K562 (cell line): ENCODE results near the gene BCAS3. TPM values are rescaled to one million over a fixed set of nuclear protein-coding genes. Genes with fewer than 3 reads are reported as not detected.

ENCODE experiments used
- ATAC-seq: fragments of 200-7000 bp; cut with Tn5 transposase; 3 replicates; pipeline ENCODE4 v1.9.1; 2020; ENCODE audit warnings: moderate library complexity
- BruUV-seq: library from RNA; stranded (reverse); fragments of 400-500 nt; replicated peaks from 2 replicates; lab custom pipeline; 2021; lab: Mats Ljungman, UMichigan
- CTCF ChIA-PET: fragments of 300-600 bp; formaldehyde crosslinking; extraction: SDS; loops from one replicate; lab custom pipeline; 2021; ENCODE audit warnings: low intra/inter-chr PET ratio; lab: Yijun Ruan, JAX
- POLR2A ChIA-PET: fragments of 300-600, 350-650 bp; sonication (Branson Sonifier 250); formaldehyde crosslinking; extraction: SDS; loops from one replicate; lab custom pipeline; 2021; ENCODE audit warnings: antibody characterized with exemption, inconsistent platforms; lab: Yijun Ruan, JAX
- DNase-seq, 4 experiments: peaks; one replicate each; pipeline versions ENCODE4 v3.0.0 to v3.0.0-alpha.2; 2011 to 2018; ENCODE audit warnings: low spot score in 3 of 4, mixed read lengths in 3 of 4; ENCODE audit errors: extremely low read depth in 1 of 4
- FAIRE-seq: peaks from 2 replicates; lab custom pipeline; 2011; peaks lifted over from hg19 to GRCh38; lab: Jason Lieb, UNC
- H2AFZ ChIP-seq: 2 replicates; pipeline ENCODE4 v1.6.0; 2011; ENCODE audit warnings: low read depth, low read length, control low read depth, inconsistent platforms
- H3K27ac ChIP-seq: fragments of 200-600 bp; 3 replicates; pipeline ENCODE4 v1.8.0; 2011; ENCODE audit warnings: low read depth, mild to moderate bottlenecking, control low read depth, inconsistent platforms, low read length, moderate library complexity, mixed read lengths; ENCODE audit errors: extremely low read depth
- H3K27me3 ChIP-seq, 2 experiments: fragments of 300-600 bp in 1 of 2; 2 replicates in 1 of 2; 3 replicates in 1 of 2; pipeline versions ENCODE4 v1.6.0 to v1.8.0; 2011; ENCODE audit warnings: inconsistent platforms in 2 of 2, low read length in 2 of 2, mild to moderate bottlenecking in 1 of 2, mixed read lengths in 1 of 2, moderate library complexity in 1 of 2; ENCODE audit not compliant: control insufficient read depth in 2 of 2, insufficient read depth in 2 of 2
- H3K36me3 ChIP-seq: fragments of 300-600 bp; 3 replicates; pipeline ENCODE4 v1.8.0; 2011; ENCODE audit warnings: mild to moderate bottlenecking, low read length, inconsistent platforms; ENCODE audit not compliant: control insufficient read depth, insufficient read depth
- H3K4me1 ChIP-seq, 2 experiments: fragments of 200-600 bp in 1 of 2; replicated peaks in 1 of 2; 2 replicates in 1 of 2; 3 replicates in 1 of 2; pipeline versions ENCODE4 v1.5.1 to v1.8.0; 2011; ENCODE audit warnings: inconsistent platforms in 2 of 2, low read length in 2 of 2, mild to moderate bottlenecking in 1 of 2, mixed read lengths in 1 of 2, moderate library complexity in 1 of 2; ENCODE audit not compliant: control insufficient read depth in 2 of 2, insufficient read depth in 2 of 2
- H3K4me2 ChIP-seq: 2 replicates; pipeline ENCODE4 v1.6.1; 2011; ENCODE audit warnings: low read length, control low read depth, inconsistent platforms, mixed read lengths; ENCODE audit not compliant: insufficient read depth
- H3K4me3 ChIP-seq: fragments of 200-600 bp; sonication (generic), shearing (Covaris generic); 2 replicates; pipeline ENCODE4 v1.5.1; 2016; ENCODE audit warnings: control low read depth, inconsistent platforms
- H3K79me2 ChIP-seq: fragments of 200-600 bp; 3 replicates; pipeline ENCODE4 v1.8.0; 2011; ENCODE audit warnings: low read length, inconsistent platforms; ENCODE audit not compliant: control insufficient read depth, insufficient read depth
- H3K9ac ChIP-seq, 2 experiments: 2 replicates each; pipeline versions ENCODE4 v1.6.0 to v1.6.1; 2011; ENCODE audit warnings: low read depth in 2 of 2, low read length in 2 of 2, control low read depth in 1 of 2, inconsistent platforms in 1 of 2, mild to moderate bottlenecking in 1 of 2, mixed read lengths in 1 of 2; ENCODE audit not compliant: insufficient read depth in 1 of 2
- H3K9me1 ChIP-seq: one replicate; pipeline ENCODE4 v1.6.0; 2011; ENCODE audit warnings: inconsistent platforms, mild to moderate bottlenecking, low read length, moderate library complexity; ENCODE audit not compliant: control insufficient read depth, insufficient read depth
- H3K9me3 ChIP-seq: replicated peaks from 2 replicates; pipeline ENCODE4 v1.5.1; 2011; ENCODE audit warnings: low read depth, low read length, inconsistent platforms; ENCODE audit not compliant: control insufficient read depth, insufficient read depth
- H4K20me1 ChIP-seq: replicated peaks from 2 replicates; pipeline ENCODE4 v1.6.1; 2011; ENCODE audit warnings: low read length, inconsistent platforms, mixed read lengths; ENCODE audit not compliant: control insufficient read depth, insufficient read depth
- ATF7 ChIP-seq: fragments of 450-650 bp; IDR thresholded peaks from 2 replicates; pipeline ENCODE4 v1.7.1; 2014; ENCODE audit warnings: mild to moderate bottlenecking, moderate library complexity
- CCNT2 ChIP-seq: IDR thresholded peaks from 2 replicates; pipeline ENCODE4 v1.6.1; 2011; ENCODE audit warnings: borderline replicate concordance, low read depth, mild to moderate bottlenecking, moderate library complexity, mixed read lengths, low read length; ENCODE audit not compliant: insufficient read length; ENCODE audit errors: extremely low read depth
- CEBPG ChIP-seq, 3 experiments: fragments of 200-800 bp in 1 of 3; sonication (Bioruptor generic) in 1 of 3; sonication (generic) in 1 of 3; formaldehyde crosslinking in 1 of 3; IDR thresholded peaks in 2 of 3; conservative IDR thresholded peaks in 1 of 3; 2 replicates each; pipeline versions ENCODE4 v1.6.1 to v1.8.0; 2016 to 2022; ENCODE audit warnings: missing compliant biosample characterization in 2 of 3, missing genetic modification characterization in 2 of 3, mild to moderate bottlenecking in 1 of 3, missing genetic modification reagents in 1 of 3
- JUND ChIP-seq, 2 experiments: IDR thresholded peaks; 2 replicates in 1 of 2; 3 replicates in 1 of 2; pipeline ENCODE4 v1.6.1; 2011; ENCODE audit warnings: borderline replicate concordance in 2 of 2, low read depth in 2 of 2, low read length in 2 of 2, improper control_type of control experiment in 1 of 2, missing biosample characterization in 1 of 2, missing genetic modification characterization in 1 of 2, missing genetic modification reagents in 1 of 2
- KDM2B ChIP-seq: fragments of 250-450 bp; sonication (Bioruptor Pico); IDR thresholded peaks from 2 replicates; pipeline ENCODE4 v1.8.0; 2021; ENCODE audit warnings: mild to moderate bottlenecking, moderate library complexity
- NR2C2 ChIP-seq, 2 experiments: fragments of 200-800 bp in 1 of 2; sonication (Bioruptor generic) in 1 of 2; sonication (generic) in 1 of 2; formaldehyde crosslinking in 1 of 2; IDR thresholded peaks; 2 replicates each; pipeline versions ENCODE4 v1.6.1 to v1.8.0; 2016 to 2022; ENCODE audit warnings: mild to moderate bottlenecking in 1 of 2, missing compliant biosample characterization in 1 of 2, missing genetic modification characterization in 1 of 2, missing genetic modification reagents in 1 of 2
- SUPT5H ChIP-seq: fragments of 450-650 bp; IDR thresholded peaks from 2 replicates; pipeline ENCODE4 v1.6.1; 2016
- ZC3H11A ChIP-seq: IDR thresholded peaks from 2 replicates; pipeline ENCODE4 v1.6.1; 2012; ENCODE audit warnings: low read depth, low read length, improper control_type of control experiment
- WGBS: fragments of 100-300 bp; shearing (Covaris generic); methylation state at CpG from one replicate; pipeline ENCODE4 v1.1.6; 2016; ENCODE audit warnings: low coverage, mixed read lengths; ENCODE audit not compliant: insufficient coverage; ENCODE audit errors: missing lambda C conversion rate; 5-methylcytosine and 5-hydroxymethylcytosine counted together
- in situ Hi-C: fragments of 300-500 bp; cut with MboI; formaldehyde crosslinking; loops from 4 replicates; pipeline ENCODE4 v1.15.0; 2018; ENCODE audit warnings: inconsistent platforms, mixed read lengths
- intact Hi-C: fragments of 100-400 bp; cut with micrococcal nuclease; formaldehyde crosslinking; loops from 2 replicates; pipeline ENCODE4 v1.14.2; 2022
- polyA plus RNA-seq, 8 experiments: library from polyadenylated mRNA; depleted of rRNA in 4 of 8; stranded (reverse) in 5 of 8; unstranded in 3 of 8; fragments of >200 nt; fragmentation: Nextera tagmentation in 2 of 8; fragmentation: Illumina TruSeq in 1 of 8; extraction: Ambion mirVana in 2 of 8; extraction: Trizol in 1 of 8; gene quantifications; 2 replicates each; pipeline versions ENCODE4 v1.2.1 to v1.2.3, GENCODE V29; 2011 to 2014; ENCODE audit warnings: inconsistent platforms in 1 of 8, missing spikeins in 1 of 8
- total RNA-seq, 7 experiments: library from RNA; depleted of rRNA in 6 of 7; stranded (reverse); fragments of >200 nt in 6 of 7; fragmentation: Illumina TruSeq in 2 of 7; extraction: Trizol in 2 of 7; gene quantifications; 2 replicates each; pipeline versions ENCODE4 v1.2.1 to v1.2.3, GENCODE V29; 2011 to 2021; ENCODE audit warnings: low replicate concordance in 1 of 7
- TF ChIP-seq, protein P1 (sequence below): fragments of 250-450 bp; sonication (Bioruptor Pico); IDR thresholded peaks from 2 replicates; pipeline ENCODE4 v1.5.0; 2022; ENCODE audit warnings: mild to moderate bottlenecking
- TF ChIP-seq, protein P2 (sequence below): sonication (generic); IDR thresholded peaks from 2 replicates; pipeline ENCODE4 v1.6.1; 2016

The BCAS3 gene
- total and polyA plus RNA-seq, 9 of the 15 experiments (the other 6 are each of a cell fraction or from before 2014, with no cell fraction given) = 1.9 to 5.5 (median 3.5) TPM

DNA sequence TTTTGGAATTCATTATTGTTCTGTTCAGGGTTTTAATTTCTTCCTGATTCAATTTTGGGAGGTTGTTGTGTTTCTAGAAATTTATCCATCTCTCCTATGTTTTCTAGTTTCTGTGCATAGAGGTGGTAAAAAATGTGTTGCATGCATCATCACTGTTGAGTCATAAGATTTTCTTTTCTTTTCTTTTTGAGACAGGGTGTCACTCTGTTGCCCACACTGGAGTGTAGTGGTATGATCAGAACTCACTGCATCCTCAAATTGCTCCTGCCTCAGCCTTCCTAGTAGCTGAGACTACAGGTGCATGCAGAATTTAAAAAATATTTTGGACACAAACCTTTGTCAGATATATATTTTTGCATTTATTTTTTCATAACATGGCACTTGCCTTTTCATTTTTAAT, 184.8 kb downstream of the BCAS3 start:
- H3K9ac ChIP-seq = no peak overlapping the region
- H3K79me2 ChIP-seq = no peaks in the 10 kb centered on the region
- DNase-seq (no peak), ATAC-seq (no peak), FAIRE-seq (no peak)
- ChIA-PET CTCF (no interaction called here), POLR2A (no interaction called here)
- no peak overlapping the region for H3K4me2 ChIP-seq
- no peaks in the 10 kb centered on the region for H4K20me1 ChIP-seq
- H3K4me1 ChIP-seq = no peaks in the 10 kb centered on the region
- H3K36me3 ChIP-seq = no peaks in the 10 kb centered on the region
- in situ Hi-C loops = no loop called here
- intact Hi-C loops = no loop called here
- no peaks in the 10 kb centered on the region for H3K9me1 ChIP-seq
- H3K27ac ChIP-seq = no peak overlapping the region
- no peak overlapping the region for H2AFZ ChIP-seq
- H3K4me3 ChIP-seq = no peak overlapping the region
- TF ChIP-seq CEBPG (CRISPR knock-in tag; IDR thresholded peaks at IDR 0.05) = no peak
- TF ChIP-seq CEBPG (tag; conservative IDR thresholded peaks at IDR 0.05 in 1 of 2, IDR thresholded peaks at IDR 0.05 in 1 of 2) = 0 out of 4 replicates have a peak, but pooled peaks of 1 of the 2 experiments have one; percentile 8
- TF ChIP-seq SUPT5H = no peak
- H3K9me3 ChIP-seq = no peaks in the 10 kb centered on the region
- BruUV-seq = no TSS peak
- H3K27me3 ChIP-seq = no peaks in the 10 kb centered on the region; a peak in 1 of 5 replicates

DNA sequence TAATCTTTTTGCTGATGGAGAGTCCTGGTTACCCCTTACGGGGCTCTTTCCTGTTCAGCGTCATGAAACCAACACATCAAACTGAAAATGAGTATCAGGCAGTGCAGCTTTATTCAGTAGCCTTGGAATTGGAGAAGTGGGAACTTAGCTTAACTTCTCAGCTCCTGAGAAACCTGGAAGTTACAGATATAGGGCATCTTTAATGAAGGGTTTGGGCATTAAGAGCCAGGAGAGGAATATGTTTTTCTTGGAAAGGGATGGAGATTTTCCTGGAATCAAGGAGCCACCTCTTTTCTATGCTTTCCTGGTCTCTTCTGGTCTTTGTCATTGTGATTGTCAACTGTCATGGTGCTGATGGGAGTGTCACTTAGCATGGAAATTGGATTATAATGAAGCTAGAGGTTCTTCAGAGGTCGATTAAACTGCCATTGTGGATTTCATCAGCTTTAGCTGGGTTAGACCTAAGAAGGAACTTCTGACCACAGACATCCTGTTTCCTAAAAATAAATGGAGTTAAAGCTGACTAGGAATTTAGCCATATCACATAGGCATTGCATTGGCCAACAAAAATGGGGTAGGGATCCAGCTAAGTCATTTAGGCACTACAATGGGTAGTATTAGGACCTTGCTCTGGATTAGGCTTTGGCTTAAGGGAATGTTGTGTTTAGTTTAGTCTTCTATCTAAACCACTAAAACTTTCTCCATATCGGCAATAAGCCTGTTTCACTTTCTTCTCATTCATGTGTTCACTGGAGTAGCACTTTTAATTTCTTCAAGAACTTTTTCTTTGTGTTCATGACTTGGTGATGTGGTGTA, 186.4 kb downstream of the BCAS3 start:
- H3K4me3 ChIP-seq = no peak overlapping the region
- DNase-seq (no peak), FAIRE-seq (no peak), ATAC-seq (no peak)
- CTCF ChIA-PET = no interaction called here
- H3K36me3 ChIP-seq = no peaks in the 10 kb centered on the region
- H3K9ac ChIP-seq = no peak overlapping the region
- no peaks in the 10 kb centered on the region for H3K9me3 ChIP-seq
- H4K20me1 ChIP-seq = no peaks in the 10 kb centered on the region
- H3K27ac ChIP-seq = no peak overlapping the region
- BruUV-seq = no TSS peak
- no peak overlapping the region for H3K4me2 ChIP-seq
- H3K79me2 ChIP-seq = no peaks in the 10 kb centered on the region
- H2AFZ ChIP-seq = no peak overlapping the region
- no peaks in the 10 kb centered on the region for H3K9me1 ChIP-seq
- no peaks in the 10 kb centered on the region; a peak in 2 of 5 replicates for H3K27me3 ChIP-seq
- 2% methylated on average over 4 of the region's 4 CpGs for WGBS
- intact Hi-C loops = no loop called here
- no peaks in the 10 kb centered on the region for H3K4me1 ChIP-seq
- in situ Hi-C loops = no loop called here
- POLR2A ChIA-PET = no interaction called here
- TF ChIP-seq ATF7 (no peak), CCNT2 (no peak), JUND (IDR thresholded peaks at IDR 0.05; ENCODE audit: borderline replicate concordance, low read depth, low read length) (no peak), JUND (tag; IDR thresholded peaks at IDR 0.05; ENCODE audit: borderline replicate concordance, low read depth, low read length) (no peak), ZC3H11A (no peak), NR2C2 (CRISPR knock-in tag; IDR thresholded peaks at IDR 0.05) (no peak), NR2C2 (tag; IDR thresholded peaks at IDR 0.05) (peak; percentile 30; the same call in 1 of the 2 replicates), KDM2B (CRISPR knock-in tag) (no peak)
- TF ChIP-seq, protein P1, sequence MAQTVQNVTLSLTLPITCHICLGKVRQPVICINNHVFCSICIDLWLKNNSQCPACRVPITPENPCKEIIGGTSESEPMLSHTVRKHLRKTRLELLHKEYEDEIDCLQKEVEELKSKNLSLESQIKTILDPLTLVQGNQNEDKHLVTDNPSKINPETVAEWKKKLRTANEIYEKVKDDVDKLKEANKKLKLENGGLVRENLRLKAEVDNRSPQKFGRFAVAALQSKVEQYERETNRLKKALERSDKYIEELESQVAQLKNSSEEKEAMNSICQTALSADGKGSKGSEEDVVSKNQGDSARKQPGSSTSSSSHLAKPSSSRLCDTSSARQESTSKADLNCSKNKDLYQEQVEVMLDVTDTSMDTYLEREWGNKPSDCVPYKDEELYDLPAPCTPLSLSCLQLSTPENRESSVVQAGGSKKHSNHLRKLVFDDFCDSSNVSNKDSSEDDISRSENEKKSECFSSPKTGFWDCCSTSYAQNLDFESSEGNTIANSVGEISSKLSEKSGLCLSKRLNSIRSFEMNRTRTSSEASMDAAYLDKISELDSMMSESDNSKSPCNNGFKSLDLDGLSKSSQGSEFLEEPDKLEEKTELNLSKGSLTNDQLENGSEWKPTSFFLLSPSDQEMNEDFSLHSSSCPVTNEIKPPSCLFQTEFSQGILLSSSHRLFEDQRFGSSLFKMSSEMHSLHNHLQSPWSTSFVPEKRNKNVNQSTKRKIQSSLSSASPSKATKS = no peak
- TF ChIP-seq, protein P2, sequence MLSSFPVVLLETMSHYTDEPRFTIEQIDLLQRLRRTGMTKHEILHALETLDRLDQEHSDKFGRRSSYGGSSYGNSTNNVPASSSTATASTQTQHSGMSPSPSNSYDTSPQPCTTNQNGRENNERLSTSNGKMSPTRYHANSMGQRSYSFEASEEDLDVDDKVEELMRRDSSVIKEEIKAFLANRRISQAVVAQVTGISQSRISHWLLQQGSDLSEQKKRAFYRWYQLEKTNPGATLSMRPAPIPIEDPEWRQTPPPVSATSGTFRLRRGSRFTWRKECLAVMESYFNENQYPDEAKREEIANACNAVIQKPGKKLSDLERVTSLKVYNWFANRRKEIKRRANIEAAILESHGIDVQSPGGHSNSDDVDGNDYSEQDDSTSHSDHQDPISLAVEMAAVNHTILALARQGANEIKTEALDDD = no peak
